ENCODE measurements around the gene PTPRJ.
"Not testable (repeated sequence)": the region's sequence is repeated elsewhere in the genome, so short reads cannot be mapped to it uniquely, and the experiment has no call there.

Gene PTPRJ

GRCh38 chr11:48138222-48138621, 157.9 kb downstream of the PTPRJ start:
- DNase-seq (ENCODE audit: insufficient read length, low spot score) (no peak), FAIRE-seq (no peak)
- no peak for TF ChIP-seq CTCF (IDR thresholded peaks at IDR 0.05; ENCODE audit: insufficient read depth, missing control alignments)

DNA sequence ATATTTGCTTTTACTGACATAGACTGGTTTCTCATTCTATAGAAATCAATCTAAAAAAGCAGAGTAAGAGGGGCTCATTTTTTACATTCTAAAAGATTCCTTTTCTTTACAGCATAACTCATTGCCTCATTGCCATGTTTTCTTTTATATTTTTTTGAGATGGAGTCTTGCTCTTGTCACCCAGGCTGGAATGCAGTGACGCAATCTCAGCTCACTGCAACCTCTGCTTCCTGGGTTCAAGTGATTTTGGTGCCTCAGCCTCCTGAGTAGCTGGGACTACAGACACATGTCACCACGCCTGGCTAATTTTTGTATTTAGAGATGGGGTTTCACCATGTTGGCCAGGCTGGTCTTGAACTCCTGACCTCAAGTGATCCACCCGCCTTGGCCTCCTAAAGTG, 159.5 kb downstream of the PTPRJ start:
- FAIRE-seq; DNase-seq (ENCODE audit: insufficient read length, low spot score): not testable (repeated sequence)

GRCh38 chr11:48141475-48142122, 161.2 kb downstream of the PTPRJ start:
- TF ChIP-seq CTCF (IDR thresholded peaks at IDR 0.05; ENCODE audit: insufficient read depth, missing control alignments), result no peak
- DNase-seq (ENCODE audit: insufficient read length, low spot score) (no peak), FAIRE-seq (no peak)

- no peak for TF ChIP-seq CTCF (IDR thresholded peaks at IDR 0.05; ENCODE audit: insufficient read depth, missing control alignments)
- FAIRE-seq (no peak), DNase-seq (ENCODE audit: insufficient read length, low spot score) (no peak)
Observed at GRCh38 chr11:48142889-48143288, 162.5 kb downstream of the PTPRJ start.

DNA sequence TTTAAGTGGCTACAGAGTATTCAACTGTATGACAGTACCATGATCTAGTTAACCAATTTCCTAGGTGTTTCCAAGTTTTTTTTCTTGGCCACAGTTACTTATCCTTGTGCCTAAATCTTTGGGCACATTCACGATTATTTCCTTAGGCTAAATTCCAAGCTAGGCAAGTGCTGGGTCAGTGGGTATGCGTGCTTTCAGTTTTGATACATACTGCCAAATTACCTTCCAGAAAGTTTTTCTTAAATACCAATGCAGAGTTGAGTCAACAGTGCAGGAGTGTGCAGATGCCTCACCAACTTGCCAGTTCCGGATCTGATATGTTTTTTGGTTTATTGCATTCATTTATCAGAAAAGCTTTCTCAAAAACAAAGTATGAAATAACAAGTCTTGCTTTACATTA, 168.4 kb downstream of the PTPRJ start:
- DNase-seq (ENCODE audit: insufficient read length, low spot score) (no peak), FAIRE-seq (no peak)
- no peak for TF ChIP-seq CTCF (IDR thresholded peaks at IDR 0.05; ENCODE audit: insufficient read depth, missing control alignments)

DNA sequence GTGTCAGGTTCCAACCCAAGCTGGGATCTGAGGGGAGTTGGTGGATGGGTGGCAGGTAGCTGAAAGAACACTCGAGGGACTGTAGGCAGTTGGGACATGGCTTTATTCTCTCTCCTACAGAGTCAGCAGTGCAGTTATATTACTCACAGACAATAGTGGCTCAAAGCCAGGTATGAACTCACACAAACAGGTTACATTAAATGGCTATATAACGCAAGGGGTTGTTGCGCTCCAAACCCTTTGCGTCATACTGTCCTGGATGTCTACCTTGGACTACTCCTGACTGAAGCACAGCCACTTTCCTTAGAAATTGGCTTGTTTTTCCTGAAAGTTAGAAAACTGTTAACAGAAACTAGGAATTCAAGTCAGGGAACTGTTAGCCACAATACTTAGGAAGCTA, 169.9 kb downstream of the PTPRJ start:
- TF ChIP-seq CTCF (IDR thresholded peaks at IDR 0.05; ENCODE audit: insufficient read depth, missing control alignments), result no peak
- DNase-seq (ENCODE audit: insufficient read length, low spot score), result no peak
- no peak for FAIRE-seq

DNA sequence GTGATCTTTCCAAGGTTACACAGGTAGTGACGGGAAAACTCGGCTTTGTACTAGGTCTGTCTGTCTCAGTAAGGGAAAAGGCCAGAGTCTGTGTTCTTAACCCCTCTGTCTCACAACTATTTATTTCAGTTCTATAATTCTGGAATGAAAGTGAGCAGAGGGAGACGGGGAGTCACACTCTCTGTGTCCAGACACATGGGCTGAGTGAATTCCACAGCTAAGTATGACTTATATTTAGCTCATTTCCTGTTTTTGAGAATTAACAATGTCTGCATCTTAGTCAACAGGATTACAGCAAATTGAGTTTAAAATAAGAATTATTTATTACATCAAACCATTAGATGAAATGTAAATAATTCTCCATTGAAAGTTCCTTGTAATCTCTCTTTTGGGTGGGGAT, 173.8 kb downstream of the PTPRJ start:
- TF ChIP-seq CTCF (IDR thresholded peaks at IDR 0.05; ENCODE audit: insufficient read depth, missing control alignments), result no peak
- FAIRE-seq (no peak), DNase-seq (ENCODE audit: insufficient read length, low spot score) (no peak)
